Cardiac muscle cell (in vitro differentiated cells and primary cell): ENCODE data around the gene NPEPL1. TPM values are rescaled to one million over a fixed set of nuclear protein-coding genes. Genes with fewer than 3 reads are reported as not detected.

ENCODE experiments used
- DNase-seq, 2 donors: peaks; one replicate each; pipeline versions ENCODE4 v3.0.0 to v3.0.0-alpha.2; 2010 to 2017; ENCODE audit warnings: low read depth in 1 of 2, low spot score in 1 of 2
- H3K27ac ChIP-seq: fragments of 200-600 bp; sonication (generic); 2 replicates; pipeline ENCODE4 v1.5.1; 2016
- H3K27me3 ChIP-seq: fragments of 200-600 bp; sonication (generic); 2 replicates; pipeline ENCODE4 v1.6.0; 2016; ENCODE audit warnings: control low read depth
- H3K36me3 ChIP-seq: fragments of 200-600 bp; sonication (generic); 2 replicates; pipeline ENCODE4 v1.5.1; 2016; ENCODE audit warnings: control low read depth
- H3K4me1 ChIP-seq: fragments of 200-600 bp; sonication (generic); 2 replicates; pipeline ENCODE4 v1.8.1; 2017; ENCODE audit warnings: low read depth, mild to moderate bottlenecking, mixed run types
- H3K4me3 ChIP-seq: fragments of 200-600 bp; sonication (generic); 2 replicates; pipeline ENCODE4 v1.5.1; 2016; ENCODE audit warnings: mild to moderate bottlenecking
- H3K9me3 ChIP-seq: fragments of 200-600 bp; sonication (generic); 2 replicates; pipeline ENCODE4 v1.5.1; 2017; ENCODE audit warnings: low read depth, mild to moderate bottlenecking, control low read depth
- CTCF ChIP-seq: IDR thresholded peaks from 2 replicates; pipeline ENCODE4 v1.5.1; 2012; ENCODE audit warnings: low read depth, mild to moderate bottlenecking, low read length
- polyA plus RNA-seq: library from polyadenylated mRNA; unstranded; fragments of >200 nt; fragmentation: Nextera tagmentation; extraction: Ambion mirVana; gene quantifications from 2 replicates; pipeline ENCODE4 v1.2.1, GENCODE V29; 2016
- total RNA-seq: library from RNA; depleted of rRNA; stranded (reverse); fragments of >200 nt; gene quantifications from 2 replicates; pipeline ENCODE4 v1.2.3, GENCODE V29; 2016

NPEPL1 gene
- total and polyA plus RNA-seq, 2 experiments from 2014 or later = 58.4 to 59.0 TPM

- Histone ChIP-seq H3K36me3 (peaks cover 3% of the 10 kb centered on the region), H3K27me3 (no peaks in the 10 kb centered on the region), H3K27ac (no peak overlapping the region), H3K4me3 (no peak overlapping the region), H3K9me3 (no peaks in the 10 kb centered on the region), H3K4me1 (peaks cover 3% of the 10 kb centered on the region)
- DNase-seq = no peak
- TF ChIP-seq CTCF = no peak
These were observed 3.9 kb downstream of the NPEPL1 start for GRCh38 chr20:58696411-58696961.

- no peak overlapping the region for H3K27ac ChIP-seq
- peak in 1 of 2 donors; percentile 13 for DNase-seq
- peaks cover 3% of the 10 kb centered on the region for H3K4me1 ChIP-seq
- TF ChIP-seq CTCF = no peak
- no peaks in the 10 kb centered on the region for H3K27me3 ChIP-seq
- no peak overlapping the region for H3K4me3 ChIP-seq
- H3K36me3 ChIP-seq = peaks cover 3% of the 10 kb centered on the region
- H3K9me3 ChIP-seq = no peaks in the 10 kb centered on the region
These were observed 4.7 kb downstream of the NPEPL1 start for GRCh38 chr20:58697201-58697866.

- Histone ChIP-seq H3K9me3 (no peaks in the 10 kb centered on the region), H3K27me3 (no peaks in the 10 kb centered on the region), H3K36me3 (peaks cover 9% of the 10 kb centered on the region), H3K27ac (no peak overlapping the region), H3K4me1 (peaks cover 3% of the 10 kb centered on the region), H3K4me3 (no peak overlapping the region)
- TF ChIP-seq CTCF = no peak
- DNase-seq = no peak
These were observed 5.5 kb downstream of the NPEPL1 start for GRCh38 chr20:58697867-58698703.

- H3K36me3 ChIP-seq = peaks cover 17% of the 10 kb centered on the region
- peak in 1 of 2 donors; percentile 29 for DNase-seq
- TF ChIP-seq CTCF = no peak
- H3K4me3 ChIP-seq = no peak overlapping the region
- no peaks in the 10 kb centered on the region for H3K9me3 ChIP-seq
- no peaks in the 10 kb centered on the region for H3K4me1 ChIP-seq
- H3K27ac ChIP-seq = no peak overlapping the region
- no peaks in the 10 kb centered on the region for H3K27me3 ChIP-seq
These were observed 6.4 kb downstream of the NPEPL1 start for GRCh38 chr20:58698741-58699622.

- peaks cover 23% of the 10 kb centered on the region for H3K36me3 ChIP-seq
- H3K4me3 ChIP-seq = no peak overlapping the region
- no peaks in the 10 kb centered on the region for H3K4me1 ChIP-seq
- TF ChIP-seq CTCF = no peak
- no peaks in the 10 kb centered on the region for H3K27me3 ChIP-seq
- H3K27ac ChIP-seq = no peak overlapping the region
- peak in 1 of 2 donors; percentile 36 for DNase-seq
- H3K9me3 ChIP-seq = no peaks in the 10 kb centered on the region
These were observed 7.1 kb downstream of the NPEPL1 start for GRCh38 chr20:58699623-58700107.
